Upper lobe of right lung (tissue), 1 donor: Measurements from ENCODE around the gene TEDC1. TPM values are rescaled to one million over a fixed set of nuclear protein-coding genes. Genes with fewer than 3 reads are reported as not detected.

Experiments
- ATAC-seq: fragments of 200-7000 bp; cut with Tn5 transposase; one replicate; pipeline ENCODE4 v1.9.1; 2020; ENCODE audit warnings: mild to moderate bottlenecking, moderate library complexity
- DNase-seq: peaks from one replicate; pipeline ENCODE4 v3.0.0-alpha.2; 2020
- H3K27ac ChIP-seq: fragments of 200-600 bp; one replicate; pipeline ENCODE4 v1.8.0; 2022
- H3K27me3 ChIP-seq: fragments of 200-600 bp; one replicate; pipeline ENCODE4 v1.8.0; 2022; ENCODE audit warnings: mild to moderate bottlenecking
- H3K36me3 ChIP-seq: fragments of 200-600 bp; one replicate; pipeline ENCODE4 v1.8.0; 2022
- H3K4me1 ChIP-seq: fragments of 200-600 bp; one replicate; pipeline ENCODE4 v1.8.0; 2022
- H3K4me3 ChIP-seq: fragments of 200-600 bp; one replicate; pipeline ENCODE4 v1.8.0; 2022; ENCODE audit warnings: mild to moderate bottlenecking
- H3K9me3 ChIP-seq: fragments of 200-600 bp; one replicate; pipeline ENCODE4 v1.8.0; 2022
- intact Hi-C: fragments of 100-400 bp; cut with DNase I; formaldehyde crosslinking; loops from one replicate; pipeline ENCODE4 v1.11.0; 2022
- total RNA-seq: library from RNA; stranded (reverse); fragmentation: NEBNext Ultra II Directional; extraction: Animal tissue kit (Norgen Biotek cat#: 25700); gene quantifications from one replicate; pipeline ENCODE4 v1.2.1, GENCODE V29; 2021
- TF ChIP-seq, protein P1 (sequence below): fragments of 200-600 bp; IDR thresholded peaks from one replicate; pipeline ENCODE4 v1.8.0; 2022; ENCODE audit warnings: antibody characterized with exemption
- donor health status: DM: no; HTN: yes; CAD: no; lungs with severe emphysema.

TEDC1 gene
- total RNA-seq, 1 donor from 2014 or later = 7.9 TPM

DNA sequence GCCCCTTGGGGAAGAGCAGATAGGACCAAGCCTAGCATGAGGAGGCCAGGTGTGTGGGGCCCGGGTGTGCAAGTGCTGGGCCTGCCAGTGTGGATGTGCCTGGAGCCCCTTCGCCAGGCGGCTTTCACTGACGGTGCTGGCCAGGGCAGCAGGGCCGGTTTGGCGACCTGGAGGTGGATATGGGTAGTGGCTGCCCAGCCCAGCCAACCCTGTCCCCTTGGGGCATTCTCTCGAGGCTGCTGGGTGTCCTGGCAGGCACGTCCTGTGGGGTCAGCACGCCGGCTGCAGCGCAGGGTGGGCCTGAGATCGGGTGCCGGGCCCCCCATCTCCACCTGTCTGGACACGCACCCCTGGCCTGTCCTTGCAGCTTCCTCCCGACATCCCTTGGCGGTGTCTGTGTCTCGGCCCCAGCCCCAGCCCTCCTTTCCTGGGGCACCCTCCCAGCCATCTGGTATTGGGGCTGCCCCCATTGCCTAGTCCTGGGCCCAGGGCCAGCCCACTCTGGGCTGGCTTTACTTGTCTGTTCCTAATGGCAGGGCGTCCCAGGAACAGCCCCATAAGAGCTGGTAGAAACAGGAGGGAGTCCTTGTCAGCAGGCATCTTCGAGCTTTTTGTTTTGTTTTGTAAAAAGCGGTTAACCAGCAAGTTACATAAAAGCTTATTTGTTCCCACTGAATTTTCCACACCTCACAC, 23.7 kb upstream of the TEDC1 start:
- TF ChIP-seq, protein P1, sequence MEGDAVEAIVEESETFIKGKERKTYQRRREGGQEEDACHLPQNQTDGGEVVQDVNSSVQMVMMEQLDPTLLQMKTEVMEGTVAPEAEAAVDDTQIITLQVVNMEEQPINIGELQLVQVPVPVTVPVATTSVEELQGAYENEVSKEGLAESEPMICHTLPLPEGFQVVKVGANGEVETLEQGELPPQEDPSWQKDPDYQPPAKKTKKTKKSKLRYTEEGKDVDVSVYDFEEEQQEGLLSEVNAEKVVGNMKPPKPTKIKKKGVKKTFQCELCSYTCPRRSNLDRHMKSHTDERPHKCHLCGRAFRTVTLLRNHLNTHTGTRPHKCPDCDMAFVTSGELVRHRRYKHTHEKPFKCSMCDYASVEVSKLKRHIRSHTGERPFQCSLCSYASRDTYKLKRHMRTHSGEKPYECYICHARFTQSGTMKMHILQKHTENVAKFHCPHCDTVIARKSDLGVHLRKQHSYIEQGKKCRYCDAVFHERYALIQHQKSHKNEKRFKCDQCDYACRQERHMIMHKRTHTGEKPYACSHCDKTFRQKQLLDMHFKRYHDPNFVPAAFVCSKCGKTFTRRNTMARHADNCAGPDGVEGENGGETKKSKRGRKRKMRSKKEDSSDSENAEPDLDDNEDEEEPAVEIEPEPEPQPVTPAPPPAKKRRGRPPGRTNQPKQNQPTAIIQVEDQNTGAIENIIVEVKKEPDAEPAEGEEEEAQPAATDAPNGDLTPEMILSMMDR = no peak
- H3K27me3 ChIP-seq = no peaks in the 10 kb centered on the region
- no peak overlapping the region for H3K4me3 ChIP-seq
- no peak for DNase-seq
- no peak for ATAC-seq
- H3K27ac ChIP-seq = no peak overlapping the region
- no peaks in the 10 kb centered on the region for H3K9me3 ChIP-seq
- peaks cover 28% of the 10 kb centered on the region for H3K36me3 ChIP-seq
- intact Hi-C loops = no loop called here
- peaks cover 10% of the 10 kb centered on the region for H3K4me1 ChIP-seq

DNA sequence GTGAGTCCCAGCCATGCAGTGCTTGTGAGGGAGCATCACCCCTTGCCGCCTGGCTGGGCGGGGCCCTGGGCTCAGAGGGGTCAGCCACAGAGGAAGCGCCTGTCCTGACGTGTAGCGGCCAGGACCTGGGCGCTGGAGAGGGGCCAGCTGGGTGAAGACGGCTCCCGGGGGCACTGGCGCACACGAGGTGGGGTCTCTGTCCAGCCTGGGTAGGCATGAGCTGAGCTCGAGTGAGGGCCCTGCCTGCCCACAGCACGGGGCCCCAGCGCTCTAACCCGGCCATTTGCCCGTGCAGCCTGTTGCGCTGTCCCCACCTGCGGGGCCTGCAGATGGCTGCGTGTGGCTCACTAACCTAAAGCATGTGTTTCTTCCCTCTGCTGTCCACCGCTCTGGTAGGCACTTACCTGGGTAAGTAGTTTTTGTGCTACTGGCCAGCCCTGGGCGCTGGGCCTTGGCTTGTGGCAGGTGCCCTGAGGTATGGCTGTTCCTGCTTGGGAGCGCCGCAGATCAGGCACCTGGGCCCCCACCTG, 23.0 kb upstream of the TEDC1 start:
- ATAC-seq = no peak
- Histone ChIP-seq H3K4me3 (no peak overlapping the region), H3K27me3 (no peaks in the 10 kb centered on the region), H3K27ac (no peak overlapping the region), H3K9me3 (no peaks in the 10 kb centered on the region), H3K36me3 (peaks cover 25% of the 10 kb centered on the region), H3K4me1 (peaks cover 16% of the 10 kb centered on the region)
- TF ChIP-seq, protein P1 = no peak
- intact Hi-C loops = no loop called here
- DNase-seq = no peak

DNA sequence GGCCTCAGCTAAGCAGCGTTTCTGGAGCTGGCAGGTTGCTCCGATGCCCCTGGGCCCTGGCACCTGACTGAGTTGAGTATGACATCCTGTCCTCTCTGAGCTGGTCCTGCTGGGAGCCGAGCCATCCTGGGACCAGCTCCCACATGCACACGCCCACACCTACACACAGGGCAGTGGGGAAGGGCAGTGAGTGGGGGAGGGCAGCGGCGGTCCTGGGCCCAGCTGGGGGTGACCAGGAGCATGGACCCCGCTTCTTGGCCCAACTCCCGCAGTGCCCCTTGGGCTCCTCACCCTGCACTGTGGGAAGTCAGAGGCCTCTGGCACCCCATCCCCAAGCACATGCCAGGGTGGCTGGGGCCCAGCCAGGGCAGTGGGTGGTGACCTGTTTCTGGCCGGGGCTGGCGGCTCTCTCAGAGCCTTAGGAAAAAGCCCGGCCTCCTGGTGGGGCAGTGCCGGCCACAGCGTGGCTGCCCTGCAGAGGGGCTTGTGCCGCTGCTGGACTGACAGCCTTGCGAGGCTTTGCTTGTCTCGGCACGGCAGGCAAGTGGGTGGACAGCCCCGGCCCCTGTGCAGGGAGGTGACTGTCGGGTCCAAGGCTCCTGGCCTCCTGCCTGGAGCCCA, 22.3 kb upstream of the TEDC1 start:
- intact Hi-C loops = no loop called here
- TF ChIP-seq, protein P1 = no peak
- Histone ChIP-seq H3K36me3 (peaks cover 18% of the 10 kb centered on the region), H3K27ac (peak overlapping the region; percentile 24), H3K4me1 (peaks cover 24% of the 10 kb centered on the region), H3K4me3 (no peak overlapping the region), H3K27me3 (no peaks in the 10 kb centered on the region), H3K9me3 (no peaks in the 10 kb centered on the region)
- no peak for ATAC-seq
- no peak for DNase-seq

DNA sequence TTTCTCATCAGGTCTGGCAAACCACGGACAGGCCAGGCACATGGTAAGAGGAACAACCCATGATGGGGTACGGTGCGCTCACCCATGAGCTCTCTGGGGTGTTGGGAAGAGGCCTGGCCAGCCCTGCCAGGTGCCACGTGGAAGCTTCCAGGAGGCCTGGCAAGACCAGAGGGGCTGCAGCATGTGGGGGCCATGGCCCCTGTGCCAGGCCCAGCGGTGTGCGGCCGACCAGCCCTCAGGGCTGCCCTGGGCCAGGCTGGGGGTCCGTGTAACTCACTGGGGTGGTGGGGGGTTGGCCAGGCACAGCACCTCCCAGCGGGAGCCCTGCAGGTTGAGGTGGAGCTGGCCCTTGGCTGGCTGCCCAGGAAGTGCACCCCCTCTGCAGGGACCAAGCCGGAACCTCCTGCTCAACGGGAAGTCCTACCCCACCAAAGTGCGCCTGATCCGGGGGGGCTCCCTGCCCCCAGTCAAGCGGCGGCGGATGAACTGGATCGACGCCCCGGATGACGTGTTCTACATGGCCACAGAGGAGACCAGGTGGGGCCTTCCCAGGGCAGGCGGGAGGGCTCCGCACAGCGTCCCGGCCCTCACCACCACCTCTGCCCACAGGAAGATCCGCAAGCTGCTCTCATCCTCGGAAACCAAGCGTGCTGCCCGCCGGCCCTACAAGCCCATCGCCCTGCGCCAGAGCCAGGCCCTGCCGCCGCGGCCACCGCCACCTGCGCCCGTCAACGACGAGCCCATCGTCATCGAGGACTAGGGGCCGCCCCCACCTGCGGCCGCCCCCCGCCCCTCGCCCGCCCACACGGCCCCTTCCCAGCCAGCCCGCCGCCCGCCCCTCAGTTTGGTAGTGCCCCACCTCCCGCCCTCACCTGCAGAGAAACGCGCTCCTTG, 21.3 kb upstream of the TEDC1 start:
- H3K36me3 ChIP-seq = peaks cover 10% of the 10 kb centered on the region
- no peaks in the 10 kb centered on the region for H3K9me3 ChIP-seq
- DNase-seq (no peak), ATAC-seq (no peak)
- TF ChIP-seq, protein P1 = no peak
- H3K4me1 ChIP-seq = peaks cover 26% of the 10 kb centered on the region
- intact Hi-C loops = no loop called here
- H3K4me3 ChIP-seq = no peak overlapping the region
- no peaks in the 10 kb centered on the region for H3K27me3 ChIP-seq
- H3K27ac ChIP-seq = peak overlapping the region; percentile 24

- TF ChIP-seq, protein P1 = no peak
- Histone ChIP-seq H3K4me1 (peaks cover 26% of the 10 kb centered on the region), H3K9me3 (no peaks in the 10 kb centered on the region), H3K27me3 (peaks cover 6% of the 10 kb centered on the region), H3K36me3 (peaks cover 1% of the 10 kb centered on the region), H3K4me3 (no peak overlapping the region), H3K27ac (peak overlapping the region; percentile 3)
- intact Hi-C loops = no loop called here
- ATAC-seq = no peak
- DNase-seq = no peak
These were observed 20.4 kb upstream of the TEDC1 start for GRCh38 chr14:105470350-105471296.
